CD4-positive, alpha-beta T cell (primary cell): ENCODE data around the gene HOXA9. TPM values are rescaled to one million over a fixed set of nuclear protein-coding genes. Genes with fewer than 3 reads are reported as not detected.

Experiments
- ATAC-seq: fragments of 200-7000 bp; cut with Tn5 transposase; one replicate; pipeline ENCODE4 v1.10.0; 2022; ENCODE audit warnings: mild to moderate bottlenecking; ENCODE audit not compliant: poor library complexity
- CTCF ChIA-PET: fragments of 350-600 bp; sonication (Branson Sonifier 250); formaldehyde crosslinking; loops from one replicate; lab custom pipeline; 2021; ENCODE audit warnings: antibody characterized with exemption, inconsistent platforms; lab: Charles Lee
- POLR2A ChIA-PET: fragments of 350-600 bp; sonication (Branson Sonifier 250); formaldehyde crosslinking; loops from one replicate; lab custom pipeline; 2021; ENCODE audit warnings: antibody characterized with exemption, inconsistent platforms; lab: Charles Lee
- DNase-seq, 14 experiments: peaks; one replicate each; pipeline ENCODE4 v3.0.0-alpha.2; 2013 to 2020; ENCODE audit warnings: mixed read lengths in 2 of 14
- H3K27ac ChIP-seq, 2 donors: one replicate each; pipeline versions ENCODE4 v1.5.1 to v1.7.0; 2013; ENCODE audit warnings: low read length in 2 of 2, low read depth in 1 of 2, mild to moderate bottlenecking in 1 of 2
- H3K27me3 ChIP-seq, 2 experiments: 1 replicate in 1 of 2; 2 replicates in 1 of 2; pipeline versions ENCODE4 v1.6.1 to v1.7.0; 2013; ENCODE audit warnings: low read length in 2 of 2, control low read depth in 1 of 2, mild to moderate bottlenecking in 1 of 2, moderate library complexity in 1 of 2; ENCODE audit not compliant: insufficient read depth in 2 of 2, control insufficient read depth in 1 of 2
- H3K36me3 ChIP-seq: one replicate; pipeline ENCODE4 v1.6.1; 2013; ENCODE audit warnings: low read length, control low read depth; ENCODE audit not compliant: insufficient read depth
- H3K4me1 ChIP-seq: one replicate; pipeline ENCODE4 v1.6.1; 2013; ENCODE audit warnings: low read length, control low read depth; ENCODE audit not compliant: insufficient read depth
- H3K4me3 ChIP-seq: one replicate; pipeline ENCODE4 v1.5.1; 2013; ENCODE audit warnings: mild to moderate bottlenecking, low read length, moderate library complexity
- H3K9me3 ChIP-seq, 2 experiments: 1 replicate in 1 of 2; 2 replicates in 1 of 2; pipeline versions ENCODE4 v1.6.1 to v1.7.0; 2013; ENCODE audit warnings: low read length in 2 of 2, mild to moderate bottlenecking in 2 of 2, control low read depth in 1 of 2, moderate library complexity in 1 of 2; ENCODE audit not compliant: control insufficient read depth in 1 of 2, insufficient read depth in 1 of 2
- H3K27ac Mint-ChIP-seq: one replicate; pipeline ENCODE4 v1.8.0; 2020; ENCODE audit warnings: mixed read lengths
- H3K27me3 Mint-ChIP-seq: one replicate; pipeline ENCODE4 v1.8.0; 2021; ENCODE audit warnings: mixed read lengths
- H3K36me3 Mint-ChIP-seq: one replicate; pipeline ENCODE4 v1.8.0; 2021; ENCODE audit warnings: low read depth, mixed read lengths
- H3K4me1 Mint-ChIP-seq: one replicate; pipeline ENCODE4 v1.8.0; 2021; ENCODE audit warnings: low read depth, mixed read lengths
- H3K4me3 Mint-ChIP-seq: one replicate; pipeline ENCODE4 v1.8.0; 2020; ENCODE audit warnings: mild to moderate bottlenecking, mixed read lengths
- H3K9me3 Mint-ChIP-seq: one replicate; pipeline ENCODE4 v1.8.0; 2020; ENCODE audit warnings: mixed read lengths
- CTCF ChIP-seq: fragments of 200-600 bp; IDR thresholded peaks from one replicate; pipeline ENCODE4 v1.8.0; 2022; ENCODE audit warnings: antibody characterized with exemption, mild to moderate bottlenecking
- intact Hi-C, 2 experiments: fragments of 100-400 bp; cut with DNase I in 1 of 2; cut with micrococcal nuclease in 1 of 2; formaldehyde crosslinking; loops; one replicate each; pipeline versions ENCODE4 v1.15.1 to v1.9.0; 2023 to 2025; cut with DNase I, micrococcal nuclease
- total RNA-seq, 174 experiments: library from RNA in 2 of 174; stranded (reverse) in 2 of 174; gene quantifications; one replicate each; pipeline ENCODE4 v1.2.3 and lab custom pipeline; 2021 to 2026

Gene HOXA9
- total RNA-seq, 2 experiments from 2014 or later: not detected

GRCh38 chr7:27145165-27145913 lies 20.0 kb downstream of the HOXA9 start:
- TF ChIP-seq CTCF: no peak
- H3K27me3 ChIP-seq: peaks cover 47 to 80% of the 10 kb centered on the region in 2 experiments
- Mint-ChIP-seq H3K27ac (no peak overlapping the region), H3K4me3 (no peak overlapping the region), H3K4me1 (peaks cover 10% of the 10 kb centered on the region), H3K36me3 (no peaks in the 10 kb centered on the region), H3K27me3 (peaks cover 81% of the 10 kb centered on the region), H3K9me3 (no peaks in the 10 kb centered on the region)
- no peak for ATAC-seq
- H3K36me3 ChIP-seq: no peaks in the 10 kb centered on the region
- H3K4me3 ChIP-seq: no peak overlapping the region
- no peak for DNase-seq
- peaks cover 0 to 47% of the 10 kb centered on the region in 2 experiments for H3K9me3 ChIP-seq
- intact Hi-C loops: no loop called here
- no peak overlapping the region for H3K27ac ChIP-seq
- ChIA-PET POLR2A (no interaction called here), CTCF (interaction anchor here (1.6 kb wide), 1 partner anchor 15 kb away, joined by 5 read pairs; no protein-coding TSS in a partner anchor)
- peaks cover 16% of the 10 kb centered on the region for H3K4me1 ChIP-seq

GRCh38 chr7:27144781-27145164 lies 20.6 kb downstream of the HOXA9 start:
- no peaks in the 10 kb centered on the region for H3K36me3 Mint-ChIP-seq

More at GRCh38 chr7:27144781-27145164, 20.6 kb downstream of the HOXA9 start:
- ChIA-PET CTCF (no interaction called here), POLR2A (no interaction called here)
- no peak overlapping the region for H3K4me3 ChIP-seq
- no peak for TF ChIP-seq CTCF
- Mint-ChIP-seq H3K27me3 (peaks cover 78% of the 10 kb centered on the region), H3K27ac (no peak overlapping the region), H3K4me3 (no peak overlapping the region), H3K4me1 (peaks cover 8% of the 10 kb centered on the region), H3K9me3 (no peaks in the 10 kb centered on the region)
- H3K9me3 ChIP-seq: peaks cover 0 to 44% of the 10 kb centered on the region in 2 experiments
- peaks cover 13% of the 10 kb centered on the region for H3K4me1 ChIP-seq
- no peak overlapping the region for H3K27ac ChIP-seq
- DNase-seq (peak in 1 of 14 experiments; percentile 25), ATAC-seq (no peak)
- intact Hi-C loops: no loop called here
- H3K27me3 ChIP-seq: peaks cover 42 to 75% of the 10 kb centered on the region in 2 experiments
- no peaks in the 10 kb centered on the region for H3K36me3 ChIP-seq
